NCI-H146 treated with DMSO at 0.1 percent for 48 hours (cell line): ENCODE data around the gene HNRNPDL.
"Not testable (repeated sequence)": the region's sequence is repeated elsewhere in the genome, so short reads cannot be mapped to it uniquely, and the experiment has no call there.

ENCODE experiments used
- DNase-seq: peaks from one replicate; lab custom pipeline; 2025; ENCODE audit not compliant: unreplicated experiment; lab: John Stamatoyannopoulos, UW

The HNRNPDL gene

GRCh38 chr4:82390061-82390460 is 40.2 kb downstream of the HNRNPDL start:
- DNase-seq = not testable (repeated sequence)

- DNase-seq = no peak
Observed at GRCh38 chr4:82388405-82388804, 41.9 kb downstream of the HNRNPDL start.

- not testable (repeated sequence) for DNase-seq
Observed at GRCh38 chr4:82386312-82386711, 44.0 kb downstream of the HNRNPDL start.

DNA sequence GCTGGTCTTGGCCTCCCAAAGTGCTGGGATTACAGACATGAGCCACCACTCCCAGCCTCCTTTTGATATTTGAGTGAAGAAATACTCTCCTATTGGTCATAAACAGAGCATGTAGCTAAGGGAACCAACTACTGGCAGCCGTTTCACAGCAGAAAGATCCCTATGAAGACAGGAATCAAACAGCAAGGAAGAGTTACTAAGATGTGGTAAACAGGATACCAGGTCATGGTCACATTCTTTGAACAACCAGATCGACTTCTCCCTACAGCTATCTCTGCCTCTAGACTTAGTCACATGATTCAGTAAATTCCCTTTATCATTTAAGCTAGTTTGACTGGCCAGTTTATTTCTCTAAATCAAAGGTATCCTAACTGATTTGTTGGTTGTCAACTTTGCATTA is 47.5 kb downstream of the HNRNPDL start:
- DNase-seq = no peak

GRCh38 chr4:82381661-82382296 is 48.5 kb downstream of the HNRNPDL start:
- DNase-seq = no peak

GRCh38 chr4:82381235-82381634 is 49.0 kb downstream of the HNRNPDL start:
- no peak for DNase-seq

- DNase-seq = no peak
Observed at GRCh38 chr4:82380831-82381230, 49.4 kb downstream of the HNRNPDL start.

- no peak for DNase-seq
Observed at GRCh38 chr4:82380344-82380743, 49.9 kb downstream of the HNRNPDL start.

- no peak for DNase-seq
Observed at GRCh38 chr4:82376109-82376508, 54.2 kb downstream of the HNRNPDL start.

DNA sequence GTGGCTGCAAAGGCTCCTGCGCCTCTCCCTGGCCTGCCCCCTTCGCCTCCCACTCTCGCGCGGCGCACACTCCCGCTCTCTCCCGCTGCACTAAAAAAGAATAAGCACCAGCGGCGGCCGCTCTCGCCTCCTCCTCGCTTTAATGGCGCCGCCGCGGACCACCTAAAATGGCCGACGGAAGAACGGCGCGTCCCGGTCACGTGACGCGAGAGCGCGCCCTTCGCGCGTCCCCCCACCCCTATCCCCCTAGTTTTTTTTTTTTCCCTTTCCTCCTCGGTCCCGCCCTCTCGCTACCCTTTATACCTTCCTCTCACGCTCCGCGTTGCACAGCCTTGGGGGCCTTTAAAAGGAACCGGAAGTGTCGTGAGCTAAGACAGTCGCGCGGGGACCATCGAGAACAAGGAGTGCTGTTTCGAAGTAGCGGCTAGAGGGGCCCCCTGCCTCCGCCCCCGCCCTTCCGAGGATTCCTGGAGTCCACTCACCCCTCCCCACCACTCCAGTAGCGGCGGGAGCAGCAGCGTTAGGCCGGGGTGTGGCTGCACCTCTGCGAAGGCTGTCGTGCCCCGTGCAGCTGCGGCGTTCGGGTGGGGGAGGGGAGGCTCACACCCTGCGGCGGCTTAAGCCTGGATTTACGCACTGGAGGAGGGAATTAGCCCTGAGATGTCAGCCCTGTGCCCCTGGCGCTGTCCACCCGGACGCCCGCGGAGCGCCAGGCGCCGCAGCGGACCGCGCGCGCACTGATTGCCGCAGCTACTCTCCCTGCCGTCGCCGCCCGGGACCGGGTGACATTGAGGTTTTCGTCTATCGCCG is 56.2 kb downstream of the HNRNPDL start, which contains the start of gene HNRNPD:
HNRNPD (minus strand) TSS at position 176 of the 810 bp plus-strand sequence. CDS start 313 bp downstream, outside the sequence.
- DNase-seq = peak; percentile 98

DNA sequence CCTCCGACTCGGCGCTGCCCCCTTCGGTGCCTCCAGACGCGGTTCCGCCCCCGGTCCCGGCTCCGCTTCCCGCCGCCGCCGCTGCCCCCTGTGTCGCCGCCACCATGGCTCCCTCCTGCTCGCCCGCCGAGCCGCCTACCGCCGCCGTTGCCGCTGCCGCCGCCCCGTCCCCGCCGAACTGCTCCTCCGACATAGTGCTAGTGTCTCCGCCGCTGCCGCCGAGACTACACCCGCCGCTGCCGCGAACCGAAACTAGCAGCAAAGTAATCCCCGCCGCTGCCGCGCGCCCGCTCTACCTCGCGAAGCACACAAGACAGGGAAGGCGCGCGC is 56.8 kb downstream of the HNRNPDL start:
- DNase-seq = no peak
